ENCODE results near the gene ERMN.
"Not testable (repeated sequence)": the region's sequence is repeated elsewhere in the genome, so short reads cannot be mapped to it uniquely, and the experiment has no call there.

Gene ERMN

DNA sequence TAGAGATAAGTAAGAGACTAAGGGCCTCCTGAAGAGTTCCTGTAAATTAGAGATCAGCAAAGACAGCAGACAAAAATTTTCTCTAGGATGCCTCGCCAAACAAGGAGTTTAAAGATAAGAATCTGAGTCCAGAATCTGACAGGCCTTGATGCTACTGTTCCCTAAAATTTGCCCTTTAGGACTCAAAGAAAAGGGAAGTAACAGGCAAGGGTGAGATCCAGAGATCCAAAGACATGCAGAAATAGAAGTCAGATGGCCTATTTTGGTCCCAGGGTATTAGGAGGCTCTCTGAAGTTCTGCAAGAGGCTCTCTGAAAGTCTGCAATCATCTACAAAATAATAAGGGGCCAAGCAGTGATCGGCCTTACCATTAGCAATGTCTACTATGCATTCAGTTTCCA lies 35.1 kb downstream of the ERMN start:
- DNase-seq, result no peak

GRCh38 chr2:157287160-157287559 lies 38.5 kb downstream of the ERMN start:
- DNase-seq, result no peak

DNA sequence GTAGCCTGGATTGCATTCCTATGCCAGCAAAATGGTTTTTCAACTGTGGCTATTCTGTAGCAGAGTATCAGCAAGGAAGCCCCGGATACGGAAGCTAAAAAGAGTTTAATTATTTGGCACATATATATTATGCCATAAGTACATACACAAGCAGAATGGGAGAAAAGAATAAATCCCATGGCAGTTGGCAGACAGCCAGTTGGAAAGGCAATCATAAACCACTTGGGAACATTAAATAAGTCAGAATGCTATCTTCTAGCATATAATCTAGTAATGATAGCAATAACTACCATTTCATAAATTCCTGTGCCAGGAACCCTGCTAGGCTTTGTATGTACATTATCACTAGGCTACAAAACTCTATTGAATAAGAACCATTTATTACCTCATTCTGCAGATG lies 42.2 kb downstream of the ERMN start:
- DNase-seq, result no peak

- no peak for DNase-seq
Observed at GRCh38 chr2:157281316-157281715, 44.3 kb downstream of the ERMN start.

GRCh38 chr2:157279311-157279710 lies 46.3 kb downstream of the ERMN start:
- DNase-seq, result not testable (repeated sequence)

GRCh38 chr2:157271590-157272203 lies 53.9 kb downstream of the ERMN start:
- DNase-seq, result no peak

- no peak for DNase-seq
Observed at GRCh38 chr2:157269922-157270321, 55.7 kb downstream of the ERMN start.

- DNase-seq, result no peak
Observed at GRCh38 chr2:157269060-157269459, 56.6 kb downstream of the ERMN start.
